Testis (tissue), 2 donors: Measurements from ENCODE around the gene TEX11.

Source experiments
- CTCF ChIP-seq, 3 experiments: fragments of 450-650 bp in 2 of 3; fragments of 200-600 bp in 1 of 3; sonication (generic) in 1 of 3; IDR thresholded peaks; one replicate each; pipeline ENCODE4 v1.5.1; 2016 to 2019; ENCODE audit warnings: antibody characterized with exemption in 3 of 3, mild to moderate bottlenecking in 2 of 3, moderate library complexity in 1 of 3
- POLR2A ChIP-seq: fragments of 450-650 bp; IDR thresholded peaks from one replicate; pipeline ENCODE4 v1.6.1; 2017; ENCODE audit warnings: antibody characterized with exemption, mild to moderate bottlenecking, moderate library complexity

- no peak for TF ChIP-seq CTCF (IDR thresholded peaks at IDR 0.05)
- no peak for TF ChIP-seq POLR2A
Observed at GRCh38 chrX:70525733-70526132, 382.8 kb downstream of the TEX11 start.
